Mesenchymal stem cell (in vitro differentiated cells and primary cell): ENCODE measurements around the gene CACNG5.

ENCODE experiments used
- DNase-seq: peaks from one replicate; pipeline ENCODE4 v3.0.0-alpha.2; 2013
- H2AFZ ChIP-seq: one replicate; pipeline ENCODE4 v1.6.1; 2013; ENCODE audit warnings: low read depth, mild to moderate bottlenecking, control low read depth, inconsistent platforms, low read length, moderate library complexity
- H2AK5ac ChIP-seq: 2 replicates; pipeline ENCODE4 v1.6.1; 2013; ENCODE audit warnings: low read length, moderate library complexity, mild to moderate bottlenecking, inconsistent platforms; ENCODE audit not compliant: severe bottlenecking
- H2BK120ac ChIP-seq: one replicate; pipeline ENCODE4 v1.6.1; 2013; ENCODE audit warnings: low read depth, mild to moderate bottlenecking, inconsistent platforms, low read length, moderate library complexity
- H2BK12ac ChIP-seq, 2 experiments: one replicate each; pipeline ENCODE4 v1.6.1; 2013; ENCODE audit warnings: inconsistent platforms in 2 of 2, low read length in 2 of 2, mild to moderate bottlenecking in 2 of 2, moderate library complexity in 2 of 2, control low read depth in 1 of 2
- H2BK15ac ChIP-seq: one replicate; pipeline ENCODE4 v1.6.1; 2013; ENCODE audit warnings: mild to moderate bottlenecking, low read depth, inconsistent platforms; ENCODE audit not compliant: poor library complexity, severe bottlenecking
- H2BK5ac ChIP-seq: 2 replicates; pipeline ENCODE4 v1.6.1; 2013; ENCODE audit warnings: low read depth, mild to moderate bottlenecking, low read length, control low read depth, inconsistent platforms; ENCODE audit not compliant: poor library complexity, severe bottlenecking
- H3K14ac ChIP-seq, 2 experiments: one replicate each; pipeline ENCODE4 v1.6.1; 2013; ENCODE audit warnings: inconsistent platforms in 2 of 2, low read length in 2 of 2, control low read depth in 1 of 2, mild to moderate bottlenecking in 1 of 2, moderate library complexity in 1 of 2
- H3K18ac ChIP-seq, 2 experiments: one replicate each; pipeline ENCODE4 v1.6.1; 2013; ENCODE audit warnings: inconsistent platforms in 2 of 2, low read length in 2 of 2, control low read depth in 1 of 2, low read depth in 1 of 2, mild to moderate bottlenecking in 1 of 2
- H3K23ac ChIP-seq, 2 experiments: one replicate each; pipeline ENCODE4 v1.6.1; 2013; ENCODE audit warnings: inconsistent platforms in 2 of 2, low read length in 2 of 2, mild to moderate bottlenecking in 2 of 2, moderate library complexity in 2 of 2, control low read depth in 1 of 2
- H3K27ac ChIP-seq: 2 replicates; pipeline ENCODE4 v1.5.1; 2013; ENCODE audit warnings: mild to moderate bottlenecking, moderate library complexity, low read length, control low read depth, inconsistent platforms; ENCODE audit not compliant: poor library complexity, severe bottlenecking
- H3K27me3 ChIP-seq, 2 experiments: 2 replicates each; pipeline versions ENCODE4 v1.6.1 to v1.7.0; 2013; ENCODE audit warnings: low read length in 2 of 2, mild to moderate bottlenecking in 2 of 2, moderate library complexity in 2 of 2, control low read depth in 1 of 2, inconsistent platforms in 1 of 2; ENCODE audit not compliant: control insufficient read depth in 1 of 2, insufficient read depth in 1 of 2
- H3K36me3 ChIP-seq, 2 experiments: 2 replicates each; pipeline versions ENCODE4 v1.6.1 to v1.7.0; 2013; ENCODE audit warnings: low read length in 2 of 2, control low read depth in 1 of 2, inconsistent platforms in 1 of 2, low read depth in 1 of 2, mild to moderate bottlenecking in 1 of 2; ENCODE audit not compliant: insufficient read depth in 2 of 2, control insufficient read depth in 1 of 2
- H3K4ac ChIP-seq, 2 experiments: one replicate each; pipeline ENCODE4 v1.6.1; 2013; ENCODE audit warnings: inconsistent platforms in 2 of 2, low read length in 2 of 2, mild to moderate bottlenecking in 2 of 2, moderate library complexity in 2 of 2, control low read depth in 1 of 2, low read depth in 1 of 2
- H3K4me1 ChIP-seq: 2 replicates; pipeline ENCODE4 v1.6.1; 2013; ENCODE audit warnings: low read depth, low read length, control low read depth; ENCODE audit not compliant: control insufficient read depth, insufficient read depth
- H3K4me2 ChIP-seq: 2 replicates; pipeline ENCODE4 v1.6.1; 2013; ENCODE audit warnings: low read length, mild to moderate bottlenecking, inconsistent platforms; ENCODE audit not compliant: poor library complexity, severe bottlenecking
- H3K4me3 ChIP-seq, 2 experiments: 2 replicates each; pipeline versions ENCODE4 v1.5.1 to v1.7.0; 2013; ENCODE audit warnings: low read length in 2 of 2, mild to moderate bottlenecking in 2 of 2, control low read depth in 1 of 2, low read depth in 1 of 2; ENCODE audit not compliant: insufficient read depth in 1 of 2
- H3K79me1 ChIP-seq: replicated peaks from 2 replicates; pipeline ENCODE4 v1.6.1; 2013; ENCODE audit warnings: mild to moderate bottlenecking, control low read depth, low read length, inconsistent platforms; ENCODE audit not compliant: poor library complexity, severe bottlenecking
- H3K9ac ChIP-seq: 2 replicates; pipeline ENCODE4 v1.7.0; 2013; ENCODE audit warnings: mild to moderate bottlenecking, low read length, moderate library complexity
- H3K9me3 ChIP-seq: 2 replicates; pipeline ENCODE4 v1.7.0; 2013; ENCODE audit warnings: mild to moderate bottlenecking, low read length; ENCODE audit not compliant: control insufficient read depth
- H4K8ac ChIP-seq: one replicate; pipeline ENCODE4 v1.6.1; 2013; ENCODE audit warnings: inconsistent platforms, mild to moderate bottlenecking, low read length, moderate library complexity
- H4K91ac ChIP-seq: one replicate; pipeline ENCODE4 v1.6.1; 2013; ENCODE audit warnings: mild to moderate bottlenecking, low read length, inconsistent platforms
- WGBS: methylation state at CpG from one replicate; pipeline ENCODE4 v1.1.7; 2013; ENCODE audit warnings: mixed read lengths; 5-methylcytosine and 5-hydroxymethylcytosine counted together

The CACNG5 gene

DNA sequence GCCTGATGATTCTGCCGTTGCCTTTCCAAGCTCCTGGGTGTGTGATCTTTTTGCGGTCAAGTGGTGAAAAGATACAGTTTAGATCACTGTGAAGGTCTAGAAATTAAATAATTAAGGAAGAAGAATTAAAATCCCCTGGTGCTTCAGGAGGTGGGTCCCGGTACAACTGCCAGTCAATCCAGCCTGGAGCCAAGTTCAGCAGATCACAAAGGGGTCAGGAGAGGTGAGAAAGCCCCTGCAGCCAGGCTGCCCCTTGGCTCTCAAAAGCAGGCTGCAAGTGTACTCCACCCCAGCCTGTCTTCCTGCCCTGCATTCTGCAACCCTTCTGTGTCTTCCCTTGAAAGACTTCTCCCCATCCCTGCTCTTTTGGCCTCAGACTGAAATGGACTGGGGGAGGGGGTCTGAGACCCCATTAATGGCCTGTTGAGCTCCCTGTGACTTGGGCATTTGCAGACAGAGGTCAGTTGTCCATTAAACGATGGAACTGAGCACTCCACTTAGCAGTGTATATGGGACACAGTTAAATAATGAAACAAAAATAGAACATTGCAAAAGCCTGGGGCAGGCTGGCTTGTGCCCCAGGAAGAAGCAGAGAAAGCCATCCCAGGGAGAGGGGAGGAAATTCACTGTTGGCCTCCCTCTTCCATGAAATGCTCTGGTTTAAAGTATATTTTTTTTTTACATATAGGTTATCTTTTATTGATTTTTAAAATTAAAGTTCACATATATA lies 15.1 kb downstream of the CACNG5 start:
- no peak for DNase-seq
- H3K4me1 ChIP-seq: no peaks in the 10 kb centered on the region

DNA sequence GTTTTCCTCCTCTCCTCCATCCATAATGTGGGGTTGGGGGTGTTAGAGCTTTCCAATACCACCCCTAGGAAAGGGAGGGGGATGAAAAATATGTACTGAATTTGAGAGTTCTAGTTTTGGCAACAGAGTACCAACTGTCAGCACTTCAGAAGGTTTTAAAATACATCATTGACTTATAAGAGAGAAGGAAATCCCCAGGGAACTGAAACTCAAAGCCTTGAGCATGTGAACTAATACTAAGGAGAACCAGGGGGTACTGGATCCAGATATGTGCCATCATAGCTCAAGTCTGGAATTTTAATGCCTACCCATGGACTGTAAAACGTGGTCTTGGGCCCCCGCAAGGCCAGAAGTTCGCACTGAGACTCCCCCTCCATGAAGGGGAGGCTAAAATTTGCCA lies 15.8 kb downstream of the CACNG5 start:
- Histone ChIP-seq H3K79me1 (no peaks in the 10 kb centered on the region), H3K4ac (no peak overlapping the region), H4K8ac (no peak overlapping the region), H3K9ac (no peak overlapping the region), H2AK5ac (no peak overlapping the region), H3K18ac (no peak overlapping the region), H4K91ac (no peak overlapping the region), H3K4me3 (no peak overlapping the region), H3K4me1 (no peaks in the 10 kb centered on the region), H3K23ac (no peak overlapping the region), H2BK5ac (no peak overlapping the region), H3K27ac (no peak overlapping the region), H3K4me2 (no peak overlapping the region), H3K9me3 (peaks cover 9% of the 10 kb centered on the region), H3K36me3 (no peaks in the 10 kb centered on the region), H3K27me3 (peaks cover 19 to 28% of the 10 kb centered on the region in 2 experiments), H2AFZ (no peak overlapping the region), H2BK120ac (no peak overlapping the region), H3K14ac (no peak overlapping the region), H2BK15ac (no peak overlapping the region), H2BK12ac (no peak overlapping the region)
- no peak for DNase-seq
- WGBS: 54% methylated on average over 2 of the region's 3 CpGs

More for the DNA sequence above, 15.1 kb downstream of the CACNG5 start:
- Histone ChIP-seq H3K36me3 (no peaks in the 10 kb centered on the region), H3K23ac (no peak overlapping the region), H2BK15ac (no peak overlapping the region), H2AK5ac (no peak overlapping the region), H3K27me3 (peaks cover 21 to 30% of the 10 kb centered on the region in 2 experiments), H3K4ac (no peak overlapping the region), H2BK12ac (no peak overlapping the region), H3K4me2 (no peak overlapping the region), H3K9ac (no peak overlapping the region), H3K4me3 (no peak overlapping the region), H3K79me1 (no peaks in the 10 kb centered on the region), H2AFZ (no peak overlapping the region), H3K27ac (no peak overlapping the region), H2BK5ac (no peak overlapping the region), H4K8ac (no peak overlapping the region), H4K91ac (no peak overlapping the region), H2BK120ac (no peak overlapping the region), H3K14ac (no peak overlapping the region), H3K9me3 (peaks cover 8% of the 10 kb centered on the region), H3K18ac (no peak overlapping the region)
- WGBS: 75% methylated on average over 4 of the region's 4 CpGs

- H2AK5ac ChIP-seq: no peak overlapping the region
- no peaks in the 10 kb centered on the region for H3K36me3 ChIP-seq
- H3K23ac ChIP-seq: no peak overlapping the region
- no peak overlapping the region for H2BK120ac ChIP-seq
- no peak overlapping the region for H2BK12ac ChIP-seq
- H3K18ac ChIP-seq: no peak overlapping the region
- no peaks in the 10 kb centered on the region for H3K4me1 ChIP-seq
- DNase-seq: no peak
- H3K9me3 ChIP-seq: peaks cover 3% of the 10 kb centered on the region
- no peaks in the 10 kb centered on the region for H3K79me1 ChIP-seq
- H3K4me3 ChIP-seq: no peak overlapping the region
- H2BK15ac ChIP-seq: no peak overlapping the region
- no peak overlapping the region for H2AFZ ChIP-seq
- no peak overlapping the region for H3K4me2 ChIP-seq
- H3K27ac ChIP-seq: no peak overlapping the region
- H4K8ac ChIP-seq: no peak overlapping the region
- H4K91ac ChIP-seq: no peak overlapping the region
- no peak overlapping the region for H3K14ac ChIP-seq
- H3K27me3 ChIP-seq: peaks cover 15 to 38% of the 10 kb centered on the region in 2 experiments
- WGBS: 71% methylated on average over 10 of the region's 10 CpGs
- H2BK5ac ChIP-seq: no peak overlapping the region
- H3K4ac ChIP-seq: no peak overlapping the region
- no peak overlapping the region for H3K9ac ChIP-seq
These were observed 20.3 kb downstream of the CACNG5 start for GRCh38 chr17:66855204-66855603.

DNA sequence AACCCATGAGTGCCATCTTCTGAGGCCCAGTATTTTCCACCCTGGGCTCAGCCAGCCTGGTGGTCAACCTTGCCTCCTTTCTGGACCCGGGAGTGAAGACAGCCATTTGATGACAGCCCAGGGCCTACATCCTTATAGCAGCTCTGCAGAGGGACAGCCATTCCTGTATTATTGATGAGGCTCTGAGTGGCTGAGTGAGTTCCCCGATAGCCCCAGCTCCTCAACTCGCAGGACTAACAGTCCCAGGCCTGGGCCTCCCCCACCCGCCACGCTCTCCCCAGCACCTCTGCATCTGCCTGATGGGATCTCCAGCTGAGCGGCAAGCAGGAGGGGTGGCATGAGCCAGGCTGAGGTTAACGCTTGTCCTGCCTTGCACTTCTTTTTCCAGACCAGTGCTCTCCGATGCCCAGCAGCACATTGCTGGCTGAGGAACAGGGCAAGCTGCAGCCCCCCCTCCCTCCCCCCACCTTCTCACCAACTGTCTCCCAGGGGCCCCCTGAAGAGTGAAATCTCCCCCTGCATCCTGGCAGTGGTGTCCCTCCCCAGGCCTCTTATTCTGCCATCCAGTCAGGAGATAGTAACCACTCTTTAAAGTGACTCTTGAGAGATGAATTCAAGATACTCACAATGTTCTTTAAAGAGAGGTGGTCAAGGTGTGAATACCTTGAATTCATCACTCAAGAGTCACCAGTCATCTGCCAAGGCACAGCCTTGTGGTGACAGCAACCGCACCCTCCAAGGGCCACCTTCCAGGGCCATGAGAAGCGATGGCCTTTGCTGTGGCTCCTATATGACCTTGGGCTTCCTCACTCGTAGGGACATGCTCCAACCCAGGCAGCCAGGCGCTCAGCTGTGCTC lies 23.5 kb downstream of the CACNG5 start:
- H3K23ac ChIP-seq: no peak overlapping the region
- WGBS: 77% methylated on average over 12 of the region's 12 CpGs

More for the DNA sequence above, 23.5 kb downstream of the CACNG5 start:
- Histone ChIP-seq H2BK12ac (no peak overlapping the region), H3K27ac (no peak overlapping the region), H3K9ac (no peak overlapping the region), H3K9me3 (peaks cover 3% of the 10 kb centered on the region), H3K4ac (no peak overlapping the region), H2BK5ac (no peak overlapping the region), H3K27me3 (peaks cover 27% of the 10 kb centered on the region in 2 experiments), H3K4me2 (no peak overlapping the region), H3K14ac (no peak overlapping the region), H3K36me3 (no peaks in the 10 kb centered on the region), H3K79me1 (no peaks in the 10 kb centered on the region), H4K91ac (no peak overlapping the region), H3K4me3 (no peak overlapping the region), H4K8ac (no peak overlapping the region), H2AK5ac (no peak overlapping the region), H3K4me1 (no peaks in the 10 kb centered on the region), H2AFZ (no peak overlapping the region), H2BK15ac (no peak overlapping the region), H2BK120ac (no peak overlapping the region), H3K18ac (no peak overlapping the region)
- no peak for DNase-seq
